Measurements from ENCODE around the gene DBX1. TPM values are rescaled to one million over a fixed set of nuclear protein-coding genes. Genes with fewer than 3 reads are reported as not detected.

DBX1 gene
- total RNA-seq, 1 experiment from 2014 or later, result 0.15 TPM

- Histone ChIP-seq H4K8ac (replicated peaks; ENCODE audit: insufficient read length, low read depth, low read length) (no peak overlapping the region), H3K79me1 (ENCODE audit: insufficient read depth, low read depth, low read length, poor library complexity, severe bottlenecking) (no peaks in the 10 kb centered on the region), H2BK15ac (ENCODE audit: low read depth, low read length) (no peak overlapping the region), H4K91ac (ENCODE audit: insufficient read length, low read depth, low read length) (no peak overlapping the region), H3K9me3 (ENCODE audit: control insufficient read depth, low read depth, low read length) (no peaks in the 10 kb centered on the region), H3K9ac (ENCODE audit: extremely low read depth, insufficient read length, low read length) (no peak overlapping the region), H3K18ac (ENCODE audit: insufficient read length, low read depth, low read length) (no peak overlapping the region), H2BK120ac (ENCODE audit: low read depth, low read length, poor library complexity, severe bottlenecking) (no peak overlapping the region), H2AFZ (ENCODE audit: low read length) (no peak overlapping the region), H2AK5ac (ENCODE audit: insufficient read length, low read length) (no peak overlapping the region), H2BK20ac (ENCODE audit: low read depth, low read length, poor library complexity, severe bottlenecking) (no peak overlapping the region), H2BK5ac (ENCODE audit: insufficient read length, low read length) (no peak overlapping the region), H3K4ac (ENCODE audit: low read depth, low read length) (no peak overlapping the region), H3K23me2 (ENCODE audit: insufficient read length, low read depth, low read length, poor library complexity, severe bottlenecking) (peaks cover 7% of the 10 kb centered on the region), H3T11ph (ENCODE audit: low read length) (no peak overlapping the region), H3K4me2 (ENCODE audit: insufficient read depth, insufficient read length, low read length) (no peak overlapping the region), H3K27ac (ENCODE audit: insufficient read length, low read depth, low read length) (no peak overlapping the region), H3K4me1 (ENCODE audit: insufficient read depth, low read length) (no peaks in the 10 kb centered on the region; the same call in 1 of the 2 replicates), H3K79me2 (ENCODE audit: insufficient read depth, low read length) (no peaks in the 10 kb centered on the region), H3K56ac (ENCODE audit: insufficient read length, low read depth, low read length) (no peak overlapping the region), H3K27me3 (ENCODE audit: insufficient read depth, low read length) (peaks cover 41% of the 10 kb centered on the region), H3K14ac (ENCODE audit: insufficient read depth, low read length) (no peak overlapping the region), H2BK12ac (ENCODE audit: insufficient read length, low read depth, low read length) (no peak overlapping the region), H4K20me1 (ENCODE audit: control insufficient read depth, insufficient read depth, insufficient read length) (peaks cover under 1% of the 10 kb centered on the region), H3K23ac (ENCODE audit: insufficient read length, low read depth, low read length) (no peak overlapping the region), H4K5ac (ENCODE audit: insufficient read length, low read depth, low read length) (no peak overlapping the region)
- H3K27me3 Mint-ChIP-seq (ENCODE audit: low read depth), result peaks cover 65% of the 10 kb centered on the region
- no CpG with 5 or more reads among the region's 1 CpG for WGBS (ENCODE audit: extremely low coverage, insufficient read length, low lambda C conversion rate)
- H3K4me1 Mint-ChIP-seq, result peaks cover 38 to 52% of the 10 kb centered on the region in 2 experiments
- TF ChIP-seq CTCF (conservative IDR thresholded peaks at IDR 0.05), result no peak
- peak; percentile 29 for DNase-seq
- H3K27ac Mint-ChIP-seq, result no peak overlapping the region
- peaks cover 0 to 9% of the 10 kb centered on the region in 2 experiments; a peak in 1 of 5 replicates for H3K9me3 Mint-ChIP-seq
- H3K36me3 Mint-ChIP-seq (ENCODE audit: insufficient read depth in 1 of 3, low read depth in 3 of 3), result no peaks in the 10 kb centered on the region; a peak in 2 of 7 replicates
- H3K4me3 Mint-ChIP-seq, result no peak overlapping the region
These were observed 5.9 kb downstream of the DBX1 start for GRCh38 chr11:20154381-20154780.
